Measurements from ENCODE around the gene ZNF611. TPM values are rescaled to one million over a fixed set of nuclear protein-coding genes. Genes with fewer than 3 reads are reported as not detected.

ZNF611 gene
- total and polyA plus RNA-seq, 2 of the 13 experiments (the other 11 are each of a cell fraction or from before 2014, with no cell fraction given): 2.7 to 4.1 TPM

GRCh38 chr19:52664461-52664860 is 70.4 kb downstream of the ZNF611 start:
- BruUV-seq (replicated peaks): no TSS peak
- in situ Hi-C loops (cut with HindIII; ENCODE audit: extremely low pct_ligation_motif_present, low pct_unique_long_range_greater_than_20kb) (no loop called here), intact Hi-C loops (cut with micrococcal nuclease; ENCODE audit: unreplicated experiment) (no loop called here)
- no peaks in the 10 kb centered on the region for H3K79me2 ChIP-seq (ENCODE audit: insufficient read depth, low read length)
- no peak overlapping the region for H3K27ac ChIP-seq (ENCODE audit: extremely low read length, insufficient read depth, low read length)
- DNase-seq (ENCODE audit: low spot score) (no peak), FAIRE-seq (no peak), ATAC-seq (no peak)
- H3K27me3 ChIP-seq (ENCODE audit: control insufficient read depth in 1 of 2, insufficient read depth in 2 of 2, low read length in 2 of 2): no peaks in the 10 kb centered on the region
- no peak overlapping the region for H3K9ac ChIP-seq (ENCODE audit: insufficient read depth, low read depth, low read length)
- H3K4me2 ChIP-seq (ENCODE audit: low read depth, low read length): no peak overlapping the region
- no peak for TF ChIP-seq FOSL2 (CRISPR knock-in tag; IDR thresholded peaks at IDR 0.05)
- TF ChIP-seq CBX1 (IDR thresholded peaks at IDR 0.05; ENCODE audit: low read depth): no peak
- no peak for TF ChIP-seq AHDC1 (CRISPR knock-in tag; IDR thresholded peaks at IDR 0.05; ENCODE audit: borderline replicate concordance)
- no peak for TF ChIP-seq SMAD3 (CRISPR knock-in tag; IDR thresholded peaks at IDR 0.05)
- no peak for TF ChIP-seq TAF1 (CRISPR knock-in tag; IDR thresholded peaks at IDR 0.05)
- no peak overlapping the region for H3K4me3 ChIP-seq (replicated peaks in 1 of 3; ENCODE audit: insufficient read depth in 1 of 3, low read depth in 2 of 3, low read length in 3 of 3)
- peaks cover 0 to 7% of the 10 kb centered on the region in 2 experiments; a peak in 1 of 5 replicates for H3K36me3 ChIP-seq (replicated peaks in 1 of 2; ENCODE audit: control insufficient read depth in 1 of 2, insufficient read depth in 2 of 2, low read length in 2 of 2)
- CTCF ChIA-PET (ENCODE audit: low intra/inter-chr PET ratio, low total read pairs): no interaction called here
- no peaks in the 10 kb centered on the region for H4K20me1 ChIP-seq (ENCODE audit: insufficient read depth, low read length)
- POLR2A ChIA-PET: no interaction called here
- no peak overlapping the region for H2AFZ ChIP-seq (ENCODE audit: low read length)
- H3K9me3 ChIP-seq (ENCODE audit: low read length): peaks cover 33% of the 10 kb centered on the region; the same call in 1 of the 2 replicates
- no peaks in the 10 kb centered on the region for H3K4me1 ChIP-seq (ENCODE audit: insufficient read depth, low read length)
- 78% methylated on average over 5 of the region's 5 CpGs for WGBS (ENCODE audit: low lambda C conversion rate)

Measured in HepG2 (cell line).